Coronary artery (tissue), 2 donors: ENCODE data around the gene ARPP21.

Experiments
- DNase-seq: peaks from one replicate; pipeline ENCODE4 v3.0.0-alpha.2; 2017; ENCODE audit warnings: low spot score
- H3K27ac ChIP-seq, 2 donors: fragments of 200-600 bp; sonication (generic); one replicate each; pipeline ENCODE4 v1.5.1; 2016 to 2019
- H3K4me3 ChIP-seq: fragments of 200-600 bp; sonication (generic); 2 replicates; pipeline ENCODE4 v1.5.1; 2016; ENCODE audit warnings: mild to moderate bottlenecking, moderate library complexity
- TF ChIP-seq, protein P1 (sequence below): fragments of 200-600 bp; sonication (generic); IDR thresholded peaks from one replicate; pipeline ENCODE4 v1.5.1; 2019; ENCODE audit warnings: antibody characterized with exemption

The ARPP21 gene

DNA sequence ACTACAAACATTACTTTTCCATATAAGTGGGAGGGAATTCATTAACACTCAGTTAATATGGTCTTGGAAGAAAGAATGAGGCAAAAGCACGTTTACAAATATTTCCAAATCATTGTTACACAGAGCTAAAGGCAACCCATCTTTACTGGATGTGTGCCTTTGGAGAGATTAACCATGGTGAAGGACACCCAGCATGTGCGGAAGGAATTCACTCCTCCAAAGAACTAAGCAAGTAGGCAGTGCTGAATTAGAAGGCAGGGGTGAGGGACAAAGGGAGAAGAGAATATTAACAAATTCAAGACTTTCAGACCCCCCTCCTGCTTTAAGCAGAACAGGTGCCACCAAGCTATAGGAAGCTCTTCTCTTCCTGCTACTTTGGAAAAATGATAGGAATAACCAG is 10.1 kb downstream of the ARPP21 start:
- Histone ChIP-seq H3K4me3 (no peak overlapping the region), H3K27ac (no peak overlapping the region)
- DNase-seq: no peak
- TF ChIP-seq, protein P1, sequence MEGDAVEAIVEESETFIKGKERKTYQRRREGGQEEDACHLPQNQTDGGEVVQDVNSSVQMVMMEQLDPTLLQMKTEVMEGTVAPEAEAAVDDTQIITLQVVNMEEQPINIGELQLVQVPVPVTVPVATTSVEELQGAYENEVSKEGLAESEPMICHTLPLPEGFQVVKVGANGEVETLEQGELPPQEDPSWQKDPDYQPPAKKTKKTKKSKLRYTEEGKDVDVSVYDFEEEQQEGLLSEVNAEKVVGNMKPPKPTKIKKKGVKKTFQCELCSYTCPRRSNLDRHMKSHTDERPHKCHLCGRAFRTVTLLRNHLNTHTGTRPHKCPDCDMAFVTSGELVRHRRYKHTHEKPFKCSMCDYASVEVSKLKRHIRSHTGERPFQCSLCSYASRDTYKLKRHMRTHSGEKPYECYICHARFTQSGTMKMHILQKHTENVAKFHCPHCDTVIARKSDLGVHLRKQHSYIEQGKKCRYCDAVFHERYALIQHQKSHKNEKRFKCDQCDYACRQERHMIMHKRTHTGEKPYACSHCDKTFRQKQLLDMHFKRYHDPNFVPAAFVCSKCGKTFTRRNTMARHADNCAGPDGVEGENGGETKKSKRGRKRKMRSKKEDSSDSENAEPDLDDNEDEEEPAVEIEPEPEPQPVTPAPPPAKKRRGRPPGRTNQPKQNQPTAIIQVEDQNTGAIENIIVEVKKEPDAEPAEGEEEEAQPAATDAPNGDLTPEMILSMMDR: no peak

DNA sequence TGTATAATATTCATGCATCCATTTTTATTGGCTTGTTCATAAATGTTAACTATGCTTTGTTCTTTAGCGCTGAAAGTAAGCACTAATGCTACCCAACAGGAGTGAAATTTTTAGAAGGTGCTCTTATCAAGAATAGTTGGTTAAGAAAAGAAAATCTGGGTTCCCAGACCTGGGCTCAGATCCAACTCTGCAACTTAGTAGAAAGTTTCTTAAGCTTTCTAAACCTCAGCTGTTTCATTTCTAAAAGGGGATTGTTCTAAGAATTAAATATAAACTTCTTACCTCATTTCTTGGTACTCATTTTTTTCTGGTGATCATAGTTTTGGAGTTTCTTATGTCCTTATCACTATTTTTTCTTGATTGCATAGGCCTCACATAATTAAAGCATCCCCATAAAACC is 12.1 kb downstream of the ARPP21 start:
- TF ChIP-seq, protein P1: no peak
- DNase-seq: no peak
- H3K4me3 ChIP-seq: no peak overlapping the region
- no peak overlapping the region for H3K27ac ChIP-seq

DNA sequence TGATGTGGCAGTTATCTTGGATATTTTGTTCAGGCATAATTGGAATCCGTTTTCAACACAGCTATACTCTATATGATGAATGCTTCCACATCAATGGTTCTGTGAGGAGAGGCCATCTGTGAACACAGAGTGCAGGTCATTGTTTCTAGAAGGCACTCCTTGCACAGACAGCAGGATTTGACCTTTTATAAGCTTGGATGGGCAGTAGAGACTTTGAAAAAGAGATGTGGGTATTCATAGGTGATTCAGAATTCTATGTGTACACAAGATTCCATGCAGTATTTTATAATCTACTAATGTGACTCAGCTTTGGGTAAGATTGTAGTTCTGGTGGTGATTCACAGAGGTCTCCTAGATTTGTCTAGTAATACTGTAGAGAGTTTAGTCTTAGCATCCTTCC is 12.5 kb downstream of the ARPP21 start:
- Histone ChIP-seq H3K27ac (no peak overlapping the region), H3K4me3 (no peak overlapping the region)
- no peak for DNase-seq
- TF ChIP-seq, protein P1: no peak

DNA sequence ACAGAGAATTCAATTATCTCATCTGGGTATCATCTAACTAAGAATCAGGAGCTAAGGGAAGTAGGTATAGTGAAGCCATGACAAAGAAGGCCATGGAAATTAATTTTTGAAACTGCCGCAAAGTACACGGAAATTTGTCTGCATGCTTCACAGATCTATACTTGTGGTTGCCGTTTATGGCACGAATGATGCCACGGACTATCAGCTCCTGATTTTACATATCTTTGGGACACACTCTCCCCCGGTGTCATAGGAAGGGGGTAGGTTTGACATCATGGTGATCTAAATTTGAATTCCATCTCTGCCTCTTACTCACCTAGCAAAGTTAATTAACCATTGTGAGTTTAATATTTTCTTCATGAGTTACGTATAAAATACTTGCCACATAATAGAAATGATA is 14.0 kb downstream of the ARPP21 start:
- no peak for DNase-seq
- Histone ChIP-seq H3K4me3 (no peak overlapping the region), H3K27ac (no peak overlapping the region)
- TF ChIP-seq, protein P1: no peak

DNA sequence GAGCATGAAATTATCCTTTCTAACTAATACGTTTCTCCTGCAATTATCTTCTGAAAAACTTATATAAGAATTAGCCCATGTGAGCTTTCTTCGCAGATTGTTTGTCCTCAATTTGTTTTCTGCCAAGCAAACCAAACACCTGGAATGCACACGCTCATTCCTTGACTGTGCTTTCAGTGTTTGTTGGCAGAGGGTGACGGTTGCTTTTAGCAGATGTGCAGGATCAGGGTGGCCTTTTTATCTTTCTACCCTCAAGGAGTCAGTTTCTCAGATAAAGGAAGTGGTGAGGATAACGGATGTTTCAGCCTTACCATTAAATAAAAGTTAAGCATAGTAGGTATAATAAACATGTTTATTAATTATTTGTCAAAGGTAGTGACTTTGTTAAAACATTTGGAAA is 15.2 kb downstream of the ARPP21 start:
- Histone ChIP-seq H3K4me3 (no peak overlapping the region), H3K27ac (no peak overlapping the region)
- TF ChIP-seq, protein P1: no peak
- DNase-seq: no peak

DNA sequence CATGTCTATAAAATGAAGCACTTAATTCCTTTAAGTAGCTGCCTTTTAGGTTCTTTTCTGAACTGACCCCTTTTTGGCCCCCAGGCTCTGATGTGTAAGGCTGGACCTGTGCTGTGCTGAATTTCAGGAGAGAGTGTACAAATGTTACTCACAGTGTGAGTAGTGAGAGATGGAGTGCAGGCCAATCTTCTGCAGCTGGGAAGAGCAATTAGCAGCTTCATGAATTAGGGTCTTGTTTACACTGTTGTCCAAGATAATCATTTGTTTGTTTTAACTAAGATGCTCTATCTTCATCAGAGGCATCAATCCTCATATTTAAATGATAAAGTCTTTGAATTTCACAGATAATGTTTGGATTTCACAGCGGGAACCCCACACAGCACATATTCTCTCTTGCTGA is 19.4 kb downstream of the ARPP21 start:
- Histone ChIP-seq H3K27ac (no peak overlapping the region), H3K4me3 (no peak overlapping the region)
- DNase-seq: no peak
- TF ChIP-seq, protein P1: no peak

DNA sequence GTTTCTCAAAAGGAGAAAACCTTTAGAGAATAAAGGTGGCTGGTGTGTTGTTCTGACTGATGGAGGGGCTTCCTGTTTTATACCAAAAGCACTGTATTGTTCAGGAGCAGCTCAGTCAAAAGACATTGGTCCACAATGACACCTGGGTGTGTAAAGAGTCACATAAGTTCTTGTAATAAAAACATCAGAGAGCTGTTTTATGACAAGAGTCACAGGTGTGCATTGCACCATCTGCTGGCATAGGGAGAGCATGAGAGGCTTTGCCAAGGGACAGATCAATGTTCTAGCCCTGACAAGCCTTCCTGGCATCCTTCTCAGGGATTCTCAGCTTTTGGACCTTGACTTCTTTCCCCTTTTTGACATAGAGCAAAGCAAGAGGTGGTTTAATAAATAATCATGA is 20.4 kb downstream of the ARPP21 start:
- Histone ChIP-seq H3K4me3 (no peak overlapping the region), H3K27ac (no peak overlapping the region)
- TF ChIP-seq, protein P1: no peak
- DNase-seq: no peak
